Spleen (tissue), 11 donors: Measurements from ENCODE around the gene LRRC4C. TPM values are rescaled to one million over a fixed set of nuclear protein-coding genes. Genes with fewer than 3 reads are reported as not detected.

Source experiments
- DNase-seq: peaks from one replicate; pipeline ENCODE4 v3.0.0-alpha.2; 2020
- H3K27ac ChIP-seq, 8 donors: fragments of 200-600 bp; sonication (generic) in 7 of 8; 1 replicate in 4 of 8; 2 replicates in 4 of 8; pipeline versions ENCODE4 v1.5.0 to v1.8.0; 2016 to 2021; ENCODE audit warnings: inconsistent platforms in 4 of 8, mild to moderate bottlenecking in 4 of 8, moderate library complexity in 1 of 8
- H3K27me3 ChIP-seq, 7 donors: fragments of 200-600 bp; sonication (generic) in 6 of 7; replicated peaks in 1 of 7; 1 replicate in 4 of 7; 2 replicates in 3 of 7; pipeline versions ENCODE4 v1.5.0 to v1.8.0; 2016 to 2021; ENCODE audit warnings: inconsistent platforms in 3 of 7, mild to moderate bottlenecking in 1 of 7
- H3K36me3 ChIP-seq, 6 donors: fragments of 200-600 bp; sonication (generic) in 5 of 6; 1 replicate in 4 of 6; 2 replicates in 2 of 6; pipeline versions ENCODE4 v1.5.0 to v1.8.0; 2016 to 2021; ENCODE audit warnings: inconsistent platforms in 2 of 6
- H3K4me1 ChIP-seq, 6 donors: fragments of 200-600 bp; sonication (generic) in 5 of 6; 1 replicate in 3 of 6; 2 replicates in 3 of 6; pipeline versions ENCODE4 v1.5.0 to v1.8.0; 2016 to 2021; ENCODE audit warnings: inconsistent platforms in 3 of 6
- H3K4me3 ChIP-seq, 8 donors: fragments of 200-600 bp; sonication (generic) in 7 of 8; 1 replicate in 4 of 8; 2 replicates in 4 of 8; pipeline versions ENCODE4 v1.5.0 to v1.8.0; 2016 to 2021; ENCODE audit warnings: inconsistent platforms in 4 of 8, mild to moderate bottlenecking in 4 of 8, moderate library complexity in 2 of 8
- H3K9me3 ChIP-seq, 8 donors: fragments of 200-600 bp; sonication (generic) in 7 of 8; 1 replicate in 4 of 8; 2 replicates in 4 of 8; pipeline versions ENCODE4 v1.5.0 to v1.8.0; 2016 to 2021; ENCODE audit warnings: inconsistent platforms in 4 of 8
- CTCF ChIP-seq, 11 experiments: fragments of 200-600 bp in 7 of 11; fragments of 450-650 bp in 4 of 11; sonication (generic) in 4 of 11; IDR thresholded peaks in 8 of 11; conservative IDR thresholded peaks in 3 of 11; 1 replicate in 7 of 11; 2 replicates in 4 of 11; pipeline versions ENCODE4 v1.4.0 to v1.8.0; 2016 to 2021; ENCODE audit warnings: antibody characterized with exemption in 11 of 11, inconsistent platforms in 4 of 11, mild to moderate bottlenecking in 1 of 11
- POLR2A ChIP-seq, 3 donors: fragments of 450-650 bp; IDR thresholded peaks; one replicate each; pipeline ENCODE4 v1.5.1; 2017; ENCODE audit warnings: antibody characterized with exemption in 3 of 3, mild to moderate bottlenecking in 1 of 3
- POLR2AphosphoS5 ChIP-seq, 3 donors: sonication (generic); formaldehyde crosslinking; IDR thresholded peaks; one replicate each; pipeline ENCODE4 v1.5.1; 2017; ENCODE audit warnings: antibody characterized with exemption in 3 of 3
- WGBS, 5 donors: extraction: QIAGEN DNeasy Blood & Tissue Kit in 3 of 5; methylation state at CpG; one replicate each; pipeline versions ENCODE4 v1.1.5 to v1.1.7; 2013 to 2018; 5-methylcytosine and 5-hydroxymethylcytosine counted together
- intact Hi-C: fragments of 100-400 bp; cut with DNase I; formaldehyde crosslinking; loops from one replicate; pipeline ENCODE4 v1.15.0; 2023; ENCODE audit warnings: low total_unique reads
- polyA plus RNA-seq, 3 donors: library from polyadenylated mRNA; stranded (reverse); fragments of 200-250 nt; gene quantifications; one replicate each; pipeline ENCODE4 v1.2.1, GENCODE V29; 2013
- total RNA-seq, 7 donors: library from RNA; depleted of rRNA in 3 of 7; stranded (reverse); fragments of >200 nt in 3 of 7; fragmentation: NEBNext Ultra II Directional in 4 of 7; extraction: Animal tissue kit (Norgen Biotek cat#: 25700) in 4 of 7; gene quantifications; one replicate each; pipeline versions ENCODE4 v1.1.0 to v1.2.1, GENCODE V29; 2016 to 2021
- donor health status: healthy with polysubstance abuse.
- donor health status: DM: no; HTN: no; CAD: no; lungs with moderate emphysema.
- donor health status: DM: no; HTN: no; CAD: no.
- donor health status: Bipolar disorder and iron deficiency.
- donor health status: healthy.
- donor health status: DM: no; HTN: no; CAD: no.
- donor health status: DM: yes; HTN: yes; CAD: no.

Gene LRRC4C
- total and polyA plus RNA-seq, 10 donors, result 0.15 to 8.9 (median 1.9) TPM

DNA sequence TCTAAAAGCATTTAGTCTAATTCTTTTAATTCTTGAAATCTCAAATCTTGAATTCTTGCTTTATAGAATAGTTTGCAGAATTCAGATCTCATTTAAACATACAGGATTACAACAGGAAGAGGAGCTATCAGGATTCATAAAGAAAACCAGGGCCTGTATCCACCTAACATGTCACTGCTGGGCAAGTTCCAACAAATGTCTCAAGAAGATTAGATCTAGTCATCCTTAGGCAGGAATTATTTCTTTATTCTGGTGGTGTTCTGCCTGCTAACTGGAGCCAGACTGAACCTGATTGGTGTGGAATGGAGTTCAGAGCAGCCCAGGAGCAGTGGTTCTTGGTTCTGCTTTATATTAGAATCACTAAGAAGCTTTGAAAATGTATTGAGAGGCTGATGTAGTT, 500.7 kb downstream of the LRRC4C start:
- peaks cover 0 to 5% (median 0%) of the 10 kb centered on the region in 8 donors for H3K9me3 ChIP-seq
- no peak for DNase-seq
- no peak overlapping the region for H3K4me3 ChIP-seq
- intact Hi-C loops, result no loop called here
- no peaks in the 10 kb centered on the region for H3K27me3 ChIP-seq
- H3K27ac ChIP-seq, result no peak overlapping the region
- H3K36me3 ChIP-seq, result no peaks in the 10 kb centered on the region
- no peaks in the 10 kb centered on the region for H3K4me1 ChIP-seq
- TF ChIP-seq POLR2A (IDR thresholded peaks at IDR 0.05) (no peak), CTCF (IDR thresholded peaks at IDR 0.05 in 8 of 11, conservative IDR thresholded peaks at IDR 0.05 in 3 of 11) (no peak), POLR2AphosphoS5 (IDR thresholded peaks at IDR 0.05) (no peak)

DNA sequence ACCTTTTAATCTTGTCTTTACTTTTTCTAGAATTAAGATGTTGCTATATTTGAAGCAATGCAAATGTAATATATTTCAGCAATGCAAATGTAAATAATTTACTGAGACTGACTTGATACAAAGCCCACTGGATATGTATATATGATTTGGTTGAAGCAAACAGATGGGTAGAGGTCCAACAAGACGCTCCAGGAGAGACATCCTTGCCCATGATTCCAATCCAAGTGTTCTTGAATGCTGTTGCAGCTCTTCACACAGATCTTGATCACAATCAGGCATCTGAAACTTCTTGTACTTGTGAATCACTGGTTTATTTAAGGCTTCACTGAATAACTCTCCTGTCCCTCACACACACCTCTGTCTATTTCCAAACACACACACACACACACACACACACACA, 507.0 kb downstream of the LRRC4C start:
- intact Hi-C loops, result no loop called here
- WGBS, 5 donors, result 53 to 68% (median 59%) methylated on average over 1 of the region's 1 CpG
- DNase-seq, result no peak
- peaks cover 0 to 4% (median 0%) of the 10 kb centered on the region in 8 donors for H3K9me3 ChIP-seq
- H3K27me3 ChIP-seq, result no peaks in the 10 kb centered on the region
- no peak overlapping the region for H3K27ac ChIP-seq
- H3K4me1 ChIP-seq, result no peaks in the 10 kb centered on the region
- H3K4me3 ChIP-seq, result no peak overlapping the region
- no peaks in the 10 kb centered on the region for H3K36me3 ChIP-seq
- no peak for TF ChIP-seq CTCF (IDR thresholded peaks at IDR 0.05 in 8 of 11, conservative IDR thresholded peaks at IDR 0.05 in 3 of 11)
- TF ChIP-seq POLR2A (IDR thresholded peaks at IDR 0.05), result no peak
- no peak for TF ChIP-seq POLR2AphosphoS5 (IDR thresholded peaks at IDR 0.05)

DNA sequence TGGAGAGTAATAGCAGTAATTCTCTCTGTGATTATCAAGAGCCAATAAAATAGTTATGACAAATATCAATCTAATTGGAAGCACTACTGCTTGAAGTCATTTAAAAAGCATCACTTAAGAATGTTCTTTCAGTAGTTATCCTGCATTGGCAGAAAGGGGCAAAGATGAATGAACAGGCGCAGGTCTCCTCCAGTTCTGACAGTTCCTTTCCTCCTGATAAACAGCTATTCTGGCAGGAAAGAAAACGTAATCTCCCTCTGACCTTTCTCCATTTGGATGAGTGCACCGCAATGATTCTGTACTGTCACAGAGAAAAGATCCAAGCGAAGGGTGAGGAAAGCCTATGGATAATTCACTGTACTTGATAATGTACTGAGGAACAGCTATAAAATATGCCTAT, 521.5 kb downstream of the LRRC4C start:
- Histone ChIP-seq H3K4me1 (no peaks in the 10 kb centered on the region), H3K36me3 (no peaks in the 10 kb centered on the region), H3K27me3 (no peaks in the 10 kb centered on the region), H3K4me3 (no peak overlapping the region), H3K9me3 (peaks cover 0 to 7% (median 0%) of the 10 kb centered on the region in 8 donors), H3K27ac (no peak overlapping the region)
- 62 to 77% (median 68%) methylated on average over 4 of the region's 4 CpGs for WGBS, 5 donors
- DNase-seq, result no peak
- no peak for TF ChIP-seq POLR2A (IDR thresholded peaks at IDR 0.05)
- TF ChIP-seq CTCF (IDR thresholded peaks at IDR 0.05 in 8 of 11, conservative IDR thresholded peaks at IDR 0.05 in 3 of 11), result no peak
- TF ChIP-seq POLR2AphosphoS5 (IDR thresholded peaks at IDR 0.05), result no peak
- intact Hi-C loops, result no loop called here

DNA sequence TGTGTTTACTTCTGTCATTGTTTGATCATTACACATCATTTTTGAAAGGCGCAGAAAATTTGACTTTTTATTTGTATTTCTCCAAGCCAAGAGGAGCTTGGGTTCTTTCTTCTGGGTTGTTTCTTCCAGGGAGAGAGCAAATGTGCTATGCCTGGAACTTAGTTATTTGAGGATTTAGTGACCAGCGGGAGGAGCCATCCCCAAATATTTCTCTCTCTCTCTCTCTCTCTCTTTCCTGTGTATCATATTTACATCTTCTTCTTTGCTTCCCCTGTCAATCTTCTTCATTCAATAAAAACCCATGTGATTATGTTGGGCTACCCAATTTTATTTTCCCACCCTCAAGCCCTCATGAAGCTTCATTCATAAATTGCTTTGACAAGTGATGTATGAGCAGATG, 534.5 kb downstream of the LRRC4C start:
- TF ChIP-seq CTCF (IDR thresholded peaks at IDR 0.05 in 8 of 11, conservative IDR thresholded peaks at IDR 0.05 in 3 of 11), result no peak
- no peak for TF ChIP-seq POLR2AphosphoS5 (IDR thresholded peaks at IDR 0.05)
- TF ChIP-seq POLR2A (IDR thresholded peaks at IDR 0.05), result no peak
- intact Hi-C loops, result no loop called here
- Histone ChIP-seq H3K36me3 (no peaks in the 10 kb centered on the region), H3K4me3 (no peak overlapping the region), H3K9me3 (peaks cover 0 to 3% (median 0%) of the 10 kb centered on the region in 8 donors), H3K4me1 (no peaks in the 10 kb centered on the region), H3K27me3 (no peaks in the 10 kb centered on the region), H3K27ac (no peak overlapping the region)
- 41 to 89% (median 85%) methylated on average over 2 of the region's 2 CpGs for WGBS, 5 donors
- no peak for DNase-seq
